CD14-positive monocyte (primary cell): ENCODE data around the gene FBXO8. TPM values are rescaled to one million over a fixed set of nuclear protein-coding genes. Genes with fewer than 3 reads are reported as not detected.

Source experiments
- DNase-seq, 3 donors: peaks; one replicate each; pipeline ENCODE4 v3.0.0-alpha.2; 2011 to 2022
- H2AFZ ChIP-seq: 2 replicates; pipeline ENCODE4 v1.6.0; 2012; ENCODE audit warnings: mild to moderate bottlenecking, low read depth, low read length, inconsistent platforms; ENCODE audit not compliant: insufficient read depth, poor library complexity, severe bottlenecking
- H3K27ac ChIP-seq, 2 donors: 1 replicate in 1 of 2; 2 replicates in 1 of 2; pipeline ENCODE4 v1.5.1; 2012 to 2013; ENCODE audit warnings: low read length in 2 of 2, control low read depth in 1 of 2, inconsistent platforms in 1 of 2, low read depth in 1 of 2, mild to moderate bottlenecking in 1 of 2
- H3K27me3 ChIP-seq, 2 donors: one replicate each; pipeline versions ENCODE4 v1.6.0 to v1.6.1; 2011 to 2013; ENCODE audit warnings: low read length in 2 of 2; ENCODE audit not compliant: control insufficient read depth in 2 of 2, insufficient read depth in 2 of 2
- H3K36me3 ChIP-seq, 2 donors: replicated peaks in 1 of 2; 1 replicate in 1 of 2; 2 replicates in 1 of 2; pipeline versions ENCODE4 v1.5.1 to v1.6.1; 2012 to 2013; ENCODE audit warnings: low read length in 2 of 2, control low read depth in 1 of 2, inconsistent platforms in 1 of 2, mild to moderate bottlenecking in 1 of 2; ENCODE audit not compliant: insufficient read depth in 2 of 2, control insufficient read depth in 1 of 2
- H3K4me1 ChIP-seq, 2 donors: 1 replicate in 1 of 2; 2 replicates in 1 of 2; pipeline versions ENCODE4 v1.5.1 to v1.6.1; 2012 to 2013; ENCODE audit warnings: low read length in 2 of 2, control low read depth in 1 of 2, inconsistent platforms in 1 of 2, mild to moderate bottlenecking in 1 of 2, moderate library complexity in 1 of 2; ENCODE audit not compliant: insufficient read depth in 2 of 2, control insufficient read depth in 1 of 2
- H3K4me2 ChIP-seq: replicated peaks from 2 replicates; pipeline ENCODE3; 2012; ENCODE audit warnings: low read length, moderate library complexity, mild to moderate bottlenecking; ENCODE audit not compliant: poor library complexity, severe bottlenecking; ENCODE audit errors: extremely low read depth
- H3K4me3 ChIP-seq, 3 experiments: fragments of 200-600 bp in 1 of 3; sonication (generic) in 1 of 3; replicated peaks in 1 of 3; 1 replicate in 2 of 3; 2 replicates in 1 of 3; pipeline ENCODE4 v1.5.1; 2011 to 2013; ENCODE audit warnings: low read length in 3 of 3, mild to moderate bottlenecking in 3 of 3, control low read depth in 2 of 3, low read depth in 2 of 3, inconsistent platforms in 1 of 3, moderate library complexity in 1 of 3
- H3K79me2 ChIP-seq: 2 replicates; pipeline ENCODE4 v1.6.0; 2012; ENCODE audit warnings: mild to moderate bottlenecking, control low read depth, inconsistent platforms, low read length, moderate library complexity; ENCODE audit not compliant: insufficient read depth
- H3K9ac ChIP-seq: 2 replicates; pipeline ENCODE4 v1.6.0; 2017; ENCODE audit warnings: low read length, mild to moderate bottlenecking; ENCODE audit not compliant: insufficient read depth, poor library complexity, severe bottlenecking
- H3K9me3 ChIP-seq, 2 donors: replicated peaks in 1 of 2; 1 replicate in 1 of 2; 2 replicates in 1 of 2; pipeline versions ENCODE4 v1.5.1 to v1.6.1; 2012 to 2013; ENCODE audit warnings: low read length in 2 of 2, control low read depth in 1 of 2; ENCODE audit not compliant: control insufficient read depth in 1 of 2, insufficient read depth in 1 of 2
- H4K20me1 ChIP-seq: 2 replicates; pipeline ENCODE4 v1.6.0; 2012; ENCODE audit warnings: mild to moderate bottlenecking, low read length, control low read depth, moderate library complexity; ENCODE audit not compliant: insufficient read depth
- H3K27ac Mint-ChIP-seq, 7 donors: one replicate each; pipeline ENCODE4 v1.8.0; 2020; ENCODE audit warnings: mild to moderate bottlenecking in 7 of 7, mixed read lengths in 7 of 7, moderate library complexity in 6 of 7, inconsistent platforms in 2 of 7
- H3K27me3 Mint-ChIP-seq, 3 donors: one replicate each; pipeline ENCODE4 v1.8.0; 2021 to 2022; ENCODE audit warnings: low read depth in 3 of 3, mild to moderate bottlenecking in 3 of 3, mixed read lengths in 3 of 3, moderate library complexity in 3 of 3, inconsistent platforms in 1 of 3
- H3K36me3 Mint-ChIP-seq, 2 donors: one replicate each; pipeline ENCODE4 v1.8.0; 2020; ENCODE audit warnings: mixed read lengths in 2 of 2, inconsistent platforms in 1 of 2, mild to moderate bottlenecking in 1 of 2
- H3K4me1 Mint-ChIP-seq: one replicate; pipeline ENCODE4 v1.8.0; 2020; ENCODE audit warnings: mild to moderate bottlenecking, mixed read lengths
- H3K4me3 Mint-ChIP-seq, 2 donors: one replicate each; pipeline ENCODE4 v1.8.0; 2020; ENCODE audit warnings: mild to moderate bottlenecking in 2 of 2, mixed read lengths in 2 of 2, moderate library complexity in 1 of 2
- H3K9me3 Mint-ChIP-seq, 7 donors: one replicate each; pipeline ENCODE4 v1.8.0; 2020 to 2022; ENCODE audit warnings: mixed read lengths in 7 of 7, mild to moderate bottlenecking in 6 of 7, moderate library complexity in 6 of 7, inconsistent platforms in 2 of 7
- CTCF ChIP-seq: fragments of 200-600 bp; IDR thresholded peaks from one replicate; pipeline ENCODE4 v1.8.0; 2022; ENCODE audit warnings: antibody characterized with exemption, mild to moderate bottlenecking
- WGBS: methylation state at CpG from one replicate; pipeline ENCODE4 v1.1.5; 2013; ENCODE audit warnings: missing lambda C conversion rate; ENCODE audit not compliant: insufficient coverage; 5-methylcytosine and 5-hydroxymethylcytosine counted together
- intact Hi-C, 2 donors: fragments of 100-400 bp; cut with micrococcal nuclease; formaldehyde crosslinking; loops; one replicate each; pipeline versions ENCODE4 v1.15.0 to v1.15.1; 2023
- polyA plus RNA-seq, 3 donors: library from polyadenylated mRNA; depleted of rRNA in 1 of 3; unstranded in 2 of 3; stranded (reverse) in 1 of 3; fragments of 300-500 nt in 2 of 3; fragments of >200 nt in 1 of 3; fragmentation: Illumina TruSeq in 2 of 3; gene quantifications; 1 replicate in 2 of 3; 2 replicates in 1 of 3; pipeline ENCODE4 v1.2.3, GENCODE V29; 2012 to 2021

FBXO8 gene
- polyA plus RNA-seq, 3 donors: 3.9 to 6.5 (median 5.4) TPM

DNA sequence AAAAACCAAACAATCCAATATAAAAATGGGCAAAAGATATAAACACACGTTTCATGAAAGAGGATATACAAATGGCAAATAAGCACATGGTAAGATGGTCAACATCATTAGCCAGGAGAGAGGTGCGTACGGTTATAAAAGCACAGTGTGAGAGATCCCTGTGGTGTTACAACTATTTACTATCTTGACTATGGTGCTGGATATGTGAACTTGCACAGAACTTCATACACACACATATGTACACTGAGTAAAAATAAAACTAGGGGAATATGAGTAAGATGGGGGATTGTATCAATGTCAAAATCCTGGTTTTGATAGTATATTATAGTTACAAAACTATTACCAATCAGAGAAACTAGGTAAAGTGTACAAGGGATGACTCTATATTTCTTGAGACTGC lies 8.4 kb downstream of the FBXO8 start:
- H3K4me1 ChIP-seq: peaks cover 3 to 9% of the 10 kb centered on the region in 2 donors
- peaks cover 62% of the 10 kb centered on the region for H4K20me1 ChIP-seq
- Mint-ChIP-seq H3K4me1 (peaks cover 23% of the 10 kb centered on the region), H3K4me3 (no peak overlapping the region), H3K36me3 (peaks cover 6 to 9% of the 10 kb centered on the region in 2 donors), H3K9me3 (no peaks in the 10 kb centered on the region), H3K27ac (no peak overlapping the region), H3K27me3 (peaks cover 0 to 1% (median 0%) of the 10 kb centered on the region in 3 donors)
- no peak overlapping the region for H3K27ac ChIP-seq
- H3K4me2 ChIP-seq: no peak overlapping the region
- no peak overlapping the region for H3K4me3 ChIP-seq
- DNase-seq: no peak
- H3K27me3 ChIP-seq: no peaks in the 10 kb centered on the region
- no peak for TF ChIP-seq CTCF
- H3K36me3 ChIP-seq: no peaks in the 10 kb centered on the region
- no peak overlapping the region for H2AFZ ChIP-seq
- no CpG with 5 or more reads among the region's 3 CpGs for WGBS
- intact Hi-C loops: no loop called here
- peaks cover 88% of the 10 kb centered on the region for H3K79me2 ChIP-seq
- H3K9me3 ChIP-seq: no peaks in the 10 kb centered on the region
- H3K9ac ChIP-seq: no peak overlapping the region

DNA sequence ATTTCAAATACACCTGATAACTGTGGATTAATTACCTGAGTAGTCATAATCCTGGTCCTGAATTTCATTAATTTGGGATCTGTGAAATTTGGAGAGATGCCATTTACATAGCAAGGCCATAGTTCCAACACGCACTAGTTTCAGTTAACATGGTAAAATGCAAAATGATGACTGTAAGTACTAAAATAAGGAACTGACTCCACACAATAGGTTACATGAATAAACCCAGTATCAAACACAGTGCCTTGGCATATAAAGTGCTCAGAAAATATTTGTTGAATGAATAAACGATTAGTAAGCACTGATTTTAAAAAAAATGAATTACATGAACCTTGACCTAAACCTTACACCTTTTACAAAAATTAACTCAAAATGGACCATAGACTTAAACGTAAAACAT lies 9.0 kb downstream of the FBXO8 start:
- DNase-seq: no peak
- H3K9me3 Mint-ChIP-seq: no peaks in the 10 kb centered on the region
- Histone ChIP-seq H3K27ac (no peak overlapping the region), H3K36me3 (no peaks in the 10 kb centered on the region), H3K4me1 (peaks cover 0 to 4% of the 10 kb centered on the region in 2 donors), H2AFZ (no peak overlapping the region), H3K4me3 (no peak overlapping the region), H3K4me2 (no peak overlapping the region), H3K27me3 (no peaks in the 10 kb centered on the region), H4K20me1 (peaks cover 62% of the 10 kb centered on the region), H3K9me3 (no peaks in the 10 kb centered on the region), H3K79me2 (peaks cover 81% of the 10 kb centered on the region), H3K9ac (no peak overlapping the region)
- peaks cover 6 to 9% of the 10 kb centered on the region in 2 donors for H3K36me3 Mint-ChIP-seq
- peaks cover 0 to 1% (median 0%) of the 10 kb centered on the region in 3 donors for H3K27me3 Mint-ChIP-seq
- peaks cover 17% of the 10 kb centered on the region for H3K4me1 Mint-ChIP-seq
- no peak overlapping the region for H3K4me3 Mint-ChIP-seq
- intact Hi-C loops: no loop called here
- H3K27ac Mint-ChIP-seq: no peak overlapping the region
- TF ChIP-seq CTCF: no peak
- WGBS: no CpG with 5 or more reads among the region's 3 CpGs
